HG03571 (cell line): ENCODE data around the gene AKAP14.
"Not testable (repeated sequence)": the region's sequence is repeated elsewhere in the genome, so short reads cannot be mapped to it uniquely, and the experiment has no call there.

Source experiments
- ATAC-seq: cut with Tn5 transposase; IDR thresholded peaks from one replicate; pipeline ENCODE4 v1.9.1; 2021; ENCODE audit not compliant: unreplicated experiment

The AKAP14 gene

DNA sequence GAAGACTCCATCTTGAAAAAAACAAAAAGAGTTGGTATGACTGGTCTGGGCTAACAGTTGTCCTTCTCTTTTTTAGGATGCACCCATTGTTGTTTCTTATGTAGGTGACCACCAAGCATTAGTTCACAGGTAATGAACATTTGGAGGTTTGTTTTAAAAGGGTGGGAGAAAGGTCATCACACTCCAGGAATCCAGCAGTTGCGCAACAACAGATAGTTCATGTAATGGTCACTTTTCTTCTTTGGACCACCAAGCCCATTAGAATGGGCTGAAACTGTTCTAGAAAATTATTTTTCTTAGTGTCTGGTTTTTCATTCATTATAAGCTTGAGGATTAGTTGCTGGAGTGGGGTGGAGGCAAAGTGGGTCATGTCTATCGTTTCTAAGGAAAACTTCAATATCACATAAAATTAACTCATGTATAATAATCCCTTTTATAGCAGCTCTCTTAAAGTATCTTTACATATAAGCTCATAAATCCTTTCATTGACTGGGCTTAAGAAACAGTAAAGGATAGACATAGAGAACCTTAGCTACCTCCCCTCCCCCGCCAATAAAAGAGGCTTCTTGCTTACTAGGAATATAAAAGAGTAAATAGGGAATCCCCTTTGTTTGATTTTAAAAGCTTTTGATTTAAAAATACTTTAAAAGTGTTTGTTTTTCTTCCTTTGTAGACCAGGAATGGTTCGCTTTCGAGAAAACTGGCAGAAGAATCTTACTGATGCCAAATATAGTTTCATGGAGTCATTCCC is 24.3 kb downstream of the AKAP14 start:
- no peak for ATAC-seq

DNA sequence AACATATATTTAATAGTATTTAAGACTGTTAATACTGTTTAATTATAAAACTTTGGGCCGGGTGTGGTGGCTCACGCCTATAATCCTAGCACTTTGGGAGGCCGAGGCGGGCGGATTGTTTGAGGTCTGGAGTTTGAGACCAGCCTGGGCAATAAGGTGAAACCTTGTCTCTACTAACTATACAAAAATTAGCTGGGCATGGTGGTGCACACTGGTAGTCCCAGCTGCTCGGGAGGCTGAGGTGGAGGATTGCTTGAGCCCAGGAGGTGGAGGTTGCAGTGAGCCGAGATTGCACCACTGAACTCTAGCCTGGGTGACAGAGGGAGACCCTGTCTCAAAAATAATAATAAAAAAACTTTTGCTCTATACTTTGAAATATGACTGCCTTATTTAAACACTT is 26.7 kb downstream of the AKAP14 start:
- not testable (repeated sequence) for ATAC-seq

DNA sequence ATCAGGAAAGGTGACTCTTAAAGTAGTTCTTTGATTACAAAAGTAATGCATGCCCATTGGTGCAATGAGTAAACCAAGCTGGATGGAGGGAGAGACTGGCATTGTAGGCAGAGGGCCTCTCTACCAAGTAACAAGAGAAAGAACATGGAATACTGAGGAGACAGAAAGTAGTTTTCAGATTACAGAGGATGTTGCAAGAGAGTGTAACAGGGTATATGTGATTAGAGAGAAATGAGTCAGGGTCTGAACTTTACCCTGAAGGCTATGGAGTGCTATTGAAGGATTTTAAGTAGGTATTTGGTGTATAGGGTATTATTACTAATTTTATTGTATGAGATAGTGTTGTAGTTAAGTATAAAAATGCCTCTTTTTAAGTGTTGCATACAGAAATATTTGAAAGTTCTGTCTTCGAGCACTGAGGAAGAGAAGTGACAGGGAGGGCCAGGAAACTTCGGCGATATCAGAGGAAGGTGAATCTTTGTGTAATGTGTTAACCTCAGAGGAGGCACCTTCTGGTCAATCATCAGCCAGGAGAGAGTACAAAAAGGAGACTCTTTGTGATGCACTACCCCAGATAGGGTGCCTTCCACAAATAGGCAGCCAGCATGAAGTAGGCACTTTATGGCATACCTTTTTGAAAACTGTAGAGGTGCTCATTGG is 39.7 kb downstream of the AKAP14 start:
- ATAC-seq, result no peak

DNA sequence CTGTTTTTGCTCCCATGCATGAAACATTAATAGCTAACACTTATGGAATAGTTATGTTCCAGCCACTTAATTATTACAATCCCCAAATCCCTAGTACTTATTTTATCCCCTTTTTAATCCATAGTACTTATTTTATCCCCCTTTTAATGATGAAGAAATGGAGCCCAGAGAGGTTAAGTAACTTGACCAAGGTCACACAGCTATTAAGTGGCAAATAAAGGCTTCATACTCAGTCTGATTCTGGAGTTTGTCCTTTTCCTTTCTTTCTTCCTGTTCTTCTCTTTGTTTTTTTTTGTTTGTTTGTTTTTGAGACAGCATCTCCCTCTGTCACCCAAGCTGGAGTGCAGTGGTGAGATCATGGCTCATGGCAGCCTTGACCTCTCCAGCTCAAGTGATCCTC is 45.6 kb downstream of the AKAP14 start:
- ATAC-seq, result no peak

DNA sequence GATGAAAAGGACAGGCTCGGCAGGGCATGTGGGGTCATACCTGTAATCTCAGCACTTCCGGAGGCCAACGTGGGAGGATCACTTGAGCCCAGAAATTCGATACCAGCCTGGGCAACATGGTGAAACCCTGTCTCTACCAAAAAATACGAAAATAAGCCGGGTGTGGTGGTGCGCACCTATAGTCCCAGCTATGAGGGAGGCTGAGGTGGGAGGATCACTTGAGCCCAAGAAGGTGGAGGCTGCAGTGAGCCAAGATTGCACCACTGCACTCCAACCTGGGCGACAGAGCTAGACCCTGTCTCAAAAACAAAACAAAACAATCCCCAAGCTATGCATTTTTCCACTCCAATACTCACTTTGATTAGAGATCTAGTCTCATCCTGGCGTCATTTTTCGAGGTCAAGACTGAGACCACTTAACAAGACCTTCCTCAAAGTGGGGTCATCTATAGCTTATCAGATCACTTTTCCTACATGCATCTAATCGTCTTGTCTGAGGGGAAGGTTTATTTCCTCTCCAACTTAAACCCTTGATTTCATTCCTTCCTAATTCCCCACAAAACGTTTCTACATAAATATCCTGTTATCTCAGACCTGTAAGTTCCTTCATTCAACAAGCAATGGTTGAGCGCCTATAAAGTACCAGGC is 46.6 kb downstream of the AKAP14 start:
- no peak for ATAC-seq

DNA sequence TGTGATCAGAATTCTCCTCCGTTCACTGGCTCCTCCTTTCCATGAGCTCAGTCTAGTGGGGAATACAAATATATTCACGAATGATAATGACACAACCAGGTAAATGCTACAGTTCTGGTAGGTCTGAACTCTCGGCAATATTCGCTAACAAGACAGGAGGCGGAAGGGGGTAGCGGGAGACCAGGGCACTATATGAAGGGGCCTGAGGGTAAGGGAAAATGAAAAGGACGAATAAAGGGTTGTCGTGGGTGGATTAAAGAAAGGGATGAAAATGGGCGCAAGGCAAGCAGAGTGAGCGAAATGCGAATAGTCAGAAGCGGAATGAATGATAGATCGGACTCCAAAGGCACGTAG is 47.1 kb downstream of the AKAP14 start:
- no peak for ATAC-seq

DNA sequence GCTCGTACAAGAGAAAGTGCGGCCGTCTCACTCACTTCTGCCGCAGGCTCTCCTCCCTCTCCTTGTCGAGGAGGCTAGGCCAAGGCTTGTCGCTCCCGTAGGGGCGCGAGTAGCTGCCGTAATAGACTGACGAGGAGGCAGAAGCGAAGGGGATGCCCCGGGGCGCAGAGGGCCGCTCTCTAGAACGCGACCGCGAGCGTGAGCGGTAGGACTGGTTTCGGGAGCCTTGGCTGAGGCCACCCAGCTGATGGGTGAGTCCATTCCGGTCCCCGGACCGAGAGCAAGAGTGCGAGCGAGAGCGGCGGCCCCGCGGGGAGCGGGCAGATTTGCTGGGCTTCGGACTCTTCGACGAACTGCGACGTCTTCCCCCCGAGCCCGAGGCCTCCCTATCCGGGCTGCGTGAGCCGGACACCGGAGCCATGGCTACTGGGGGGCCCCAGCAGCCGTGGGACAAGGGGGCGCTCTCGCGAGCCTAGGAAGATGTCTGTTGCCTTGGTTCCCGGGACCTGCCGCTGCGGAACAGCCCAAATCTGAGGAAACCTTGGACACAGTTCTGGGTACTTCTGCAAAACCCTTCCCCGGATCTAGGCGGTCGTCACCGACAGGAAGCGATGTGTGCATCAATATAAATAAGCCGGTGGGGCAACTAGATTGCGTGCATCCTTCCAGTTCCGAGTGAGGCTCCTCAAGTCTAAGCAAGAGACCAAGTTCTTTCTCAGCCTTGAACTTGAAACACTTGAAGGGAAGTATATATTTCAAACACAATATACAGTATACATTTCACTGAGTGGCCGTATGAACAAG is 47.7 kb downstream of the AKAP14 start, which contains the start of gene NKAP:
Gene NKAP (minus strand): TSS at position 567 of the 804 bp plus-strand sequence. CDS start 146 bp downstream, at position 421.
- ATAC-seq, result peak; percentile 82

DNA sequence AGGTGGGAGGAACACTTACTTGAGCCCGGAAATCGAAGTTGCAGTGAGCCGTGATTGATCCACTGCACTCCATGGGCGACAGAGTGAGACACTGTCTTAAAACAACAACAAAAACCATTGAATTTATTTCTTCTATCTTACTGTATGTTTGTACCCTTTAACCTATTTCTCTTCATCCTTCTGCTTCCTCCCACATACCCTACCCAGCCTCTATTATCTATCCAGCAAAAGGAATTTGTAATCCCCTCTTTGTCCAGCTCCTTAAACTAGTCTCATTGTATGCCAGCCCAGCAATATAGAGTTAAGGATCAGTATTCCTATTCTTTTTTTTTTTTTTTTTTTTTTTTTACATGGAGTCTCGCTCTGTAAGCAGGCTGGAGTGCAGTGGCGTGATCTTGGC is 49.8 kb downstream of the AKAP14 start:
- ATAC-seq, result no peak

DNA sequence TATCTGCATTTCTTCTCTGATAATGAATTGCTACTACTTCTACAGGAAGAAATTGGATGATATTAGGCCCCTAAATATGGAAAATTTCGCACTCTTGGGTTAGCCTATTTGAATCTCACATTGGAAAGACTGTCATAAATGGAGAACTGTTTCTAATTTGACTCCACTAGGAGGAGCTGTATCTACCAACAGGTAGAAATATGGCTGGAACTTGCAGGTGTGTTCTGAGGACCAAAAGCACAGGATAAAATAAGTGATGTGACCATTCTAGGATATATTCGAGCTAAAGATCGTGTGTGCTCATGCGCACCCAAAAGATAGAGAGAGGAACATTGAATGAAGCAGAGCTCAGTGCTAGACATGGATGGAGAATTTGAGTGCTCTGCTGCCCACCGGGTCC is 52.7 kb downstream of the AKAP14 start:
- ATAC-seq, result no peak

DNA sequence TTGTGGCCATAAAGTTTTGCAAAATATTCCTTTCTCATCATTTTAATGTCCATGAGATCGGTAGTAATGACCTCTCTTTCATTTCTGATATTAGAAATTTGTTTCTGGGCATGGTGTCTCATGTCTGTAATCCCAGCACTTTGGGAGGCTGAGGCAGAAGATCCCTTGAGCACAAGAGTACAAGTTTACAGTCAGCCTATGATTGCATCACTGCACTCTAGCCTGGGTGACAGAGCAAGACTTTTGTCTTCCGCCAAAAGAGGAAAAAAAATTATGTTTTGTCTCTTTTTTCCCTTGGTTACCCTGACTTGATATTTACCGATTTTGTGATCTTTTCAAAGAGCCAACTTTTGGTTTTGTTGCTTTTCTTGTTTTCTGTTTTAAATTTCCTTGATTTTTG is 58.7 kb downstream of the AKAP14 start:
- ATAC-seq, result no peak

DNA sequence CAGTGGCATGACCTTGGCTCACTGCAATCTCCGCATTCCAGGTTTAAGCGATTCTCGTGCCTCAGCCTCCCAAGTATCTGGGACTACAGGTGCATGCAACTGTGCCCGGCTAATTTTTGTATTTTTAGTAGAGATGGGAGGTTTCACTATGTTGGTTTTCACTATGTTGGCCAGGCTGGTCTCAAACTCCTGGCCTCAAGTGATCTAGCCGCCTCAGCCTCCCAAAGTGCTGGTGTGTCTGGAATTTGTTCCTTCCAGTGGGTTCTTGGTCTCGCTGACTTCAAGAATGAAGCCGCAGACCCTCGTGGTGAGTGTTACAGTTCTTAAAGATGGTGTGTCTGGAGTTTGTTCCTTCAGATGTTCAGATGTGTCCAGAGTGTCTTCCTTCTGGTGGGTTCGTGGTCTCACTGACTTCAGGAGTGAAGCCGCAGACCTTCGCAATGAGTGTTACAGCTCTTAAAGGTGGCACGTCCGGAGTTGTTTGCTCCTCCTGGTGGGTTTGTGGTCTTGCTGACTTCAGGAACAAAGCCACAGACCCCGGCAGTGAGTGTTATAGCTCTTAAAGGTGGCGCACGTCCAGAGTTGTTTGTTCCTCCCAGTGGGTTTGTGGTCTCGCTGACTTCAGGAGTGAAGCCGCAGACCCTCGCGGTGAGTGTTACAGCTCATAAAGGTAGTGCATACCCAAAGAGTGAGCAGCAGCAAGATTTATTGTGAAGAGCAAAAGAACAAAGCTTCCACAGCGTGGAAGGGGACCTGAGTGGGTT is 60.3 kb downstream of the AKAP14 start:
- not testable (repeated sequence) for ATAC-seq

DNA sequence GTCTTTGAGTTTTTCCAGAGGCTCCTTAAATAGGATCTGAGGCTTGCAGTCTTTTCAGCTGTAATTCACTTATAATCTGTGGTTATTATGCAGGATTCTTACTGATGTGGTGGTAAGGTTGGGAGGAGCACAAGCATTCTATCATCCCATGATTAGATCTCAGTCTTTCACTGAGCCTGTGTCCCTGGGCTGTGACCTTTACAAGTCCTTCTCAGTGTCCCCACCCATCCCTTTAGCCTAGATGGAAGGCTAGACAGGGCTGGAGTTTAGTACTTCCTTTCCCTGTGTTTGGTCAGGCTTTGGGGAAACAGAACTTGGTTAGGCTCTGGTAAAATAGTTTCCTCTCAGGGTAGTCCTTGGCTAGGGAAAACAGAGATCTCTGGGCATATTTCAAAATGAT is 64.9 kb downstream of the AKAP14 start:
- ATAC-seq, result no peak

DNA sequence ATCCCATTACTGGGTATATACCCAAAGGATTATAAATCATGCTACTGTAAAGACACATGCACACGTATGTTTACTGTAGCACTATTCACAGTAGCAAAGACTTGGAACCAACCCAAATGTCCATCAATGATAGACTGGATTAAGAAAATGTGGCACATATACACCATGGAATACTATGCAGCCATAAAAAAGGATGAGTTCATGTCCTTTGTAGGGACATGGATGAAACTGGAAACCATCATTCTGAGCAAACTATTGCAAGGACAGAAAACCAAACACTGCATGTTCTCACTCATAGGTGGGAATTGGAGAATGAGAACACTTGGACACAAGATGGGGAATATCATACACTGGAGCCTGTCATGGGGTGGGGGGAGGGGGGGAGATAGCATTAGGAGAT is 71.1 kb downstream of the AKAP14 start:
- ATAC-seq, result not testable (repeated sequence)
